GM18861 (cell line): ENCODE data around the gene CDK12.
"Not testable (repeated sequence)": the region's sequence is repeated elsewhere in the genome, so short reads cannot be mapped to it uniquely, and the experiment has no call there.

ENCODE experiments used
- ATAC-seq: cut with Tn5 transposase; IDR thresholded peaks from one replicate; pipeline ENCODE4 v1.9.1; 2021; ENCODE audit not compliant: unreplicated experiment

CDK12 gene

GRCh38 chr17:39496921-39497320 lies 35.6 kb downstream of the CDK12 start:
- not testable (repeated sequence) for ATAC-seq

GRCh38 chr17:39507511-39507910 lies 46.2 kb downstream of the CDK12 start:
- ATAC-seq: no peak

GRCh38 chr17:39508987-39509386 lies 47.7 kb downstream of the CDK12 start:
- ATAC-seq: no peak

GRCh38 chr17:39513309-39513708 lies 52.0 kb downstream of the CDK12 start:
- ATAC-seq: no peak

GRCh38 chr17:39513915-39514314 lies 52.6 kb downstream of the CDK12 start:
- ATAC-seq: no peak

GRCh38 chr17:39517224-39517623 lies 55.9 kb downstream of the CDK12 start:
- no peak for ATAC-seq

GRCh38 chr17:39525801-39526506 lies 64.7 kb downstream of the CDK12 start:
- ATAC-seq: no peak

- no peak for ATAC-seq
Measured at GRCh38 chr17:39527220-39527813, 66.0 kb downstream of the CDK12 start.

GRCh38 chr17:39529455-39529854 lies 68.2 kb downstream of the CDK12 start:
- no peak for ATAC-seq

- no peak for ATAC-seq
Measured at GRCh38 chr17:39530513-39530912, 69.2 kb downstream of the CDK12 start.

GRCh38 chr17:39531252-39531651 lies 70.0 kb downstream of the CDK12 start:
- ATAC-seq: no peak

GRCh38 chr17:39533891-39534290 lies 72.6 kb downstream of the CDK12 start:
- no peak for ATAC-seq

- ATAC-seq: no peak
Measured at GRCh38 chr17:39534768-39535405, 73.6 kb downstream of the CDK12 start.

GRCh38 chr17:39536468-39536867 lies 75.2 kb downstream of the CDK12 start:
- no peak for ATAC-seq

- not testable (repeated sequence) for ATAC-seq
Measured at GRCh38 chr17:39537364-39537763, 76.1 kb downstream of the CDK12 start.

GRCh38 chr17:39538866-39539265 lies 77.6 kb downstream of the CDK12 start:
- no peak for ATAC-seq

- ATAC-seq: no peak
Measured at GRCh38 chr17:39540611-39541010, 79.3 kb downstream of the CDK12 start.

GRCh38 chr17:39541652-39542051 lies 80.4 kb downstream of the CDK12 start:
- ATAC-seq: no peak

GRCh38 chr17:39543176-39543575 lies 81.9 kb downstream of the CDK12 start:
- no peak for ATAC-seq

- no peak for ATAC-seq
Measured at GRCh38 chr17:39543664-39544063, 82.4 kb downstream of the CDK12 start.

GRCh38 chr17:39544361-39544760 lies 83.1 kb downstream of the CDK12 start:
- not testable (repeated sequence) for ATAC-seq
